HepG2 (cell line): Measurements from ENCODE around the gene ACTN1. TPM values are rescaled to one million over a fixed set of nuclear protein-coding genes. Genes with fewer than 3 reads are reported as not detected.

ENCODE experiments used
- BATF2 ChIP-seq: sonication (generic); formaldehyde crosslinking; IDR thresholded peaks from 2 replicates; pipeline ENCODE4 v1.8.0; 2022; ENCODE audit warnings: mild to moderate bottlenecking, missing genetic modification reagents, moderate library complexity
- HMGA1 ChIP-seq: sonication (generic); formaldehyde crosslinking; conservative IDR thresholded peaks from 2 replicates; pipeline ENCODE4 v1.4.0; 2020; ENCODE audit warnings: missing genetic modification reagents
- KDM2A ChIP-seq: sonication (generic); formaldehyde crosslinking; IDR thresholded peaks from 2 replicates; pipeline ENCODE4 v1.4.0; 2020; ENCODE audit warnings: low read depth, missing genetic modification reagents, borderline replicate concordance
- KLF15 ChIP-seq: sonication (generic); formaldehyde crosslinking; IDR thresholded peaks from 2 replicates; pipeline ENCODE4 v1.8.1; 2023; ENCODE audit warnings: borderline replicate concordance, mild to moderate bottlenecking, inconsistent platforms, missing genetic modification reagents, mixed read lengths
- MXD4 ChIP-seq: IDR thresholded peaks from 2 replicates; pipeline ENCODE4 v1.6.1; 2016; ENCODE audit warnings: mild to moderate bottlenecking, missing biosample characterization, missing genetic modification reagents
- REST ChIP-seq, 2 experiments: IDR thresholded peaks; 2 replicates each; pipeline ENCODE4 v1.6.1; 2011 to 2012; ENCODE audit warnings: low read length in 2 of 2, borderline replicate concordance in 1 of 2, low read depth in 1 of 2, mild to moderate bottlenecking in 1 of 2, moderate library complexity in 1 of 2
- SNAPC4 ChIP-seq: sonication (generic); formaldehyde crosslinking; IDR thresholded peaks from 2 replicates; pipeline ENCODE4 v1.4.0; 2020; ENCODE audit warnings: mild to moderate bottlenecking, missing genetic modification reagents
- TOPORS ChIP-seq: sonication (generic); formaldehyde crosslinking; IDR thresholded peaks from 2 replicates; pipeline ENCODE4 v1.8.0; 2023; ENCODE audit warnings: mild to moderate bottlenecking, missing genetic modification reagents
- ZC3H4 ChIP-seq: sonication (generic); formaldehyde crosslinking; IDR thresholded peaks from 2 replicates; pipeline ENCODE4 v1.4.0; 2020; ENCODE audit warnings: missing genetic modification reagents, borderline replicate concordance
- ZNF235 ChIP-seq: sonication (generic); formaldehyde crosslinking; IDR thresholded peaks from 2 replicates; pipeline ENCODE4 v1.8.1; 2023; ENCODE audit warnings: mild to moderate bottlenecking, missing genetic modification reagents, borderline replicate concordance
- polyA plus RNA-seq, 8 experiments: library from polyadenylated mRNA; depleted of rRNA in 3 of 8; stranded (reverse) in 7 of 8; unstranded in 1 of 8; fragments of >200 nt; fragmentation: Illumina TruSeq in 4 of 8; extraction: Trizol in 4 of 8; gene quantifications; 2 replicates each; pipeline versions ENCODE4 v1.2.1 to v1.2.3, GENCODE V29; 2011 to 2016; ENCODE audit warnings: low read depth in 4 of 8, missing spikeins in 1 of 8, mixed read lengths in 1 of 8; ENCODE audit not compliant: insufficient read depth in 1 of 8
- total RNA-seq, 5 experiments: library from RNA; depleted of rRNA; stranded (reverse); fragments of >200 nt; fragmentation: Illumina TruSeq; extraction: Trizol; gene quantifications; 2 replicates each; pipeline ENCODE4 v1.2.3, GENCODE V29; 2016; ENCODE audit warnings: low read depth in 1 of 5
- TF ChIP-seq, protein P1 (sequence below), 2 experiments: sonication (generic) in 1 of 2; formaldehyde crosslinking in 1 of 2; IDR thresholded peaks; 2 replicates each; pipeline versions ENCODE4 v1.6.1 to v1.9.0; 2014 to 2022; ENCODE audit warnings: antibody characterized with exemption in 1 of 2, borderline replicate concordance in 1 of 2, inconsistent platforms in 1 of 2, low read depth in 1 of 2, missing genetic modification reagents in 1 of 2

Gene ACTN1
- total and polyA plus RNA-seq, 2 of the 13 experiments (the other 11 are each of a cell fraction or from before 2014, with no cell fraction given), result 58.6 to 162 TPM

- TF ChIP-seq MXD4 (CRISPR knock-in tag) (peak; percentile 43; the same call in 1 of the 2 replicates), BATF2 (0 out of 2 replicates have a peak, but pooled peaks have one; percentile 67), SNAPC4 (CRISPR knock-in tag) (peak; percentile 40; the same call in 1 of the 2 replicates), ZC3H4 (CRISPR knock-in tag) (no peak), HMGA1 (no peak), KLF15 (CRISPR knock-in tag) (peak; percentile 87; the same call in 1 of the 2 replicates), ZNF235 (CRISPR knock-in tag) (peak; percentile 90; the same call in 1 of the 2 replicates), KDM2A (peak; percentile 82; the same call in 1 of the 2 replicates), TOPORS (CRISPR knock-in tag) (peak; percentile 67), REST (IDR thresholded peaks at IDR 0.05; ENCODE audit: borderline replicate concordance in 1 of 2, low read depth in 1 of 2, low read length in 2 of 2) (peak in 1 of 2 experiments; percentile 72; a peak in 1 of 4 replicates)
- TF ChIP-seq, protein P1, sequence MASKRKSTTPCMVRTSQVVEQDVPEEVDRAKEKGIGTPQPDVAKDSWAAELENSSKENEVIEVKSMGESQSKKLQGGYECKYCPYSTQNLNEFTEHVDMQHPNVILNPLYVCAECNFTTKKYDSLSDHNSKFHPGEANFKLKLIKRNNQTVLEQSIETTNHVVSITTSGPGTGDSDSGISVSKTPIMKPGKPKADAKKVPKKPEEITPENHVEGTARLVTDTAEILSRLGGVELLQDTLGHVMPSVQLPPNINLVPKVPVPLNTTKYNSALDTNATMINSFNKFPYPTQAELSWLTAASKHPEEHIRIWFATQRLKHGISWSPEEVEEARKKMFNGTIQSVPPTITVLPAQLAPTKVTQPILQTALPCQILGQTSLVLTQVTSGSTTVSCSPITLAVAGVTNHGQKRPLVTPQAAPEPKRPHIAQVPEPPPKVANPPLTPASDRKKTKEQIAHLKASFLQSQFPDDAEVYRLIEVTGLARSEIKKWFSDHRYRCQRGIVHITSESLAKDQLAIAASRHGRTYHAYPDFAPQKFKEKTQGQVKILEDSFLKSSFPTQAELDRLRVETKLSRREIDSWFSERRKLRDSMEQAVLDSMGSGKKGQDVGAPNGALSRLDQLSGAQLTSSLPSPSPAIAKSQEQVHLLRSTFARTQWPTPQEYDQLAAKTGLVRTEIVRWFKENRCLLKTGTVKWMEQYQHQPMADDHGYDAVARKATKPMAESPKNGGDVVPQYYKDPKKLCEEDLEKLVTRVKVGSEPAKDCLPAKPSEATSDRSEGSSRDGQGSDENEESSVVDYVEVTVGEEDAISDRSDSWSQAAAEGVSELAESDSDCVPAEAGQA (IDR thresholded peaks at IDR 0.05; ENCODE audit: low read depth), result no peak
- TF ChIP-seq, protein P1 (CRISPR knock-in tag; IDR thresholded peaks at IDR 0.05; ENCODE audit: borderline replicate concordance), result no peak
Measured at GRCh38 chr14:68979021-68979721, at the start of gene ACTN1 (continued).
